A673 (cell line): ENCODE data around the gene BRAT1. TPM values are rescaled to one million over a fixed set of nuclear protein-coding genes. Genes with fewer than 3 reads are reported as not detected.

Experiments
- BruUV-seq: library from RNA; stranded (reverse); fragments of 400-500 nt; replicated peaks from 2 replicates; lab custom pipeline; 2021; lab: Mats Ljungman, UMichigan
- CTCF ChIA-PET: fragments of 300-600 bp; sonication (Branson Sonifier 250); formaldehyde crosslinking; loops from one replicate; lab custom pipeline; 2022; ENCODE audit warnings: antibody characterized with exemption; lab: Charles Lee
- POLR2A ChIA-PET: fragments of 300-600 bp; sonication (Branson Sonifier 250); formaldehyde crosslinking; loops from one replicate; lab custom pipeline; 2022; ENCODE audit warnings: antibody characterized with exemption; ENCODE audit not compliant: low non-redundant PET; lab: Charles Lee
- DNase-seq: peaks from one replicate; pipeline ENCODE4 v3.0.0-alpha.2; 2015; ENCODE audit warnings: low spot score
- H3K27ac ChIP-seq: fragments of 200-600 bp; sonication (generic); 2 replicates; pipeline ENCODE4 v1.5.1; 2016; ENCODE audit warnings: mixed run types, low read depth, mild to moderate bottlenecking, mixed read lengths, antibody characterized with exemption, low read length; ENCODE audit not compliant: poor library complexity, severe bottlenecking
- H3K27me3 ChIP-seq: fragments of 200-600 bp; sonication (generic); replicated peaks from 2 replicates; pipeline ENCODE4 v1.6.1; 2017; ENCODE audit warnings: mixed run types, low read depth, mild to moderate bottlenecking, mixed read lengths, antibody characterized with exemption, low read length; ENCODE audit not compliant: insufficient read depth, poor library complexity
- H3K36me3 ChIP-seq: fragments of 200-600 bp; sonication (generic); 2 replicates; pipeline ENCODE4 v1.6.1; 2016; ENCODE audit warnings: mixed run types, mild to moderate bottlenecking, mixed read lengths, antibody characterized with exemption, low read length; ENCODE audit not compliant: insufficient read depth, poor library complexity, severe bottlenecking
- H3K4me1 ChIP-seq: fragments of 200-600 bp; sonication (generic); 2 replicates; pipeline ENCODE4 v1.6.1; 2017; ENCODE audit warnings: mixed run types, mild to moderate bottlenecking, mixed read lengths, antibody characterized with exemption, low read length; ENCODE audit not compliant: insufficient read depth, poor library complexity, severe bottlenecking
- H3K4me3 ChIP-seq: fragments of 200-600 bp; sonication (generic); 2 replicates; pipeline ENCODE4 v1.5.1; 2016; ENCODE audit warnings: low read depth, mixed run types, mild to moderate bottlenecking, mixed read lengths, low read length; ENCODE audit not compliant: poor library complexity, severe bottlenecking
- H3K9me3 ChIP-seq: fragments of 200-600 bp; sonication (generic); 2 replicates; pipeline ENCODE4 v1.6.1; 2016; ENCODE audit warnings: mixed run types, low read depth, mild to moderate bottlenecking, mixed read lengths, antibody characterized with exemption, low read length; ENCODE audit not compliant: poor library complexity, severe bottlenecking
- EZH2 ChIP-seq: fragments of 200-600 bp; sonication (generic); IDR thresholded peaks from 2 replicates; pipeline ENCODE4 v1.6.1; 2017; ENCODE audit warnings: borderline replicate concordance, low read depth, mild to moderate bottlenecking, mixed read lengths, antibody characterized with exemption, low read length; ENCODE audit not compliant: poor library complexity, severe bottlenecking
- intact Hi-C: fragments of 100-400 bp; cut with micrococcal nuclease; formaldehyde crosslinking; loops from one replicate; pipeline ENCODE4 v1.10.0; 2022; ENCODE audit not compliant: unreplicated experiment
- total RNA-seq: library from RNA; stranded (reverse); gene quantifications from 2 replicates; pipeline ENCODE4 v1.2.3, GENCODE V29; 2021
- TF ChIP-seq, protein P1 (sequence below): fragments of 300-800, 200-600 bp; sonication (generic); conservative IDR thresholded peaks from 2 replicates; pipeline ENCODE4 v1.5.1; 2017; ENCODE audit warnings: low read depth, mild to moderate bottlenecking, antibody characterized with exemption, low read length, moderate library complexity, mixed read lengths

BRAT1 gene
- total RNA-seq, 1 experiment from 2014 or later: 47.9 TPM

DNA sequence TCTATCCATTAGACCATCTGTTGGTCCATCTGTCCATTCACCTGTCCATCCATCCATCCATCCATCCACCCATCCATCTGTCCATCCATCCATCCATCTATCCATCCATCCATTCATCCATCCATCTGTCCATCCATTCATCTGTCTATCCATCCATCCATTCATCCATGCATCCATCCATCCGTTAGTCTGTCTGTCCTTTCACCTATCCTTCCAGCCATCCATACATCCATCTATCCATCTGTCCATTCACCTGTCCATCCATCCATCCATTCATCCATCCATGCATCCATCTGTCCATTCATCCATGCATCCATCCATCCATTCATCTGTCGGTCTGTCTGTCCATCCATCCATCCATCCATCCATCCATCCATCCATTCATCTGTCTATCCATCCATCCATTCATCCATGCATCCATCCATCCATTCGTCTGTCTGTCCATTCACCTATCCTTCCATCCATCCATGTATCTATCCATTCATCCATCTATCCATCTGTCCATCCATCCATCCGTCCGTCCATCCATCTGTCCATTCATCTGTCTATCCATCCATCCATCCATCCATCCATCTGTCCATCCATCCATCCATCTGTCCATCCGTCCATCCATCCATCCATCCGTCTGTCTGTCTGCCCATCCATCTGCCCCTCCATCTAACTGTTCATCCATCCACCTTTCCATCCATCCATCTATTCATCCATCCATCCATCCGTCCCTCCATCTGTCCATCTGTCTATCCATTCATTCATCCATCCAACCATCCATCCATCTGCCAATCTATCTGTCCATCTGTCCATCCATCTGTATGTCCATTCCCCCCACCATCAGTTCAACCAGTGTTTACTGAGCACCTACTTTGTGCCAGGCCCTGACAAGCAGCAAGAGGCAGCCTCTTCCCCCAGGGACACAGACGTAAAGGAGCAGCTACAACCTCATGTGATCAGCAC is 40.6 kb downstream of the BRAT1 start:
- no peaks in the 10 kb centered on the region for H3K9me3 ChIP-seq
- CTCF ChIA-PET: no interaction called here
- POLR2A ChIA-PET: no interaction called here
- H3K4me1 ChIP-seq: peaks cover 19% of the 10 kb centered on the region
- BruUV-seq: no TSS peak
- TF ChIP-seq, protein P1, sequence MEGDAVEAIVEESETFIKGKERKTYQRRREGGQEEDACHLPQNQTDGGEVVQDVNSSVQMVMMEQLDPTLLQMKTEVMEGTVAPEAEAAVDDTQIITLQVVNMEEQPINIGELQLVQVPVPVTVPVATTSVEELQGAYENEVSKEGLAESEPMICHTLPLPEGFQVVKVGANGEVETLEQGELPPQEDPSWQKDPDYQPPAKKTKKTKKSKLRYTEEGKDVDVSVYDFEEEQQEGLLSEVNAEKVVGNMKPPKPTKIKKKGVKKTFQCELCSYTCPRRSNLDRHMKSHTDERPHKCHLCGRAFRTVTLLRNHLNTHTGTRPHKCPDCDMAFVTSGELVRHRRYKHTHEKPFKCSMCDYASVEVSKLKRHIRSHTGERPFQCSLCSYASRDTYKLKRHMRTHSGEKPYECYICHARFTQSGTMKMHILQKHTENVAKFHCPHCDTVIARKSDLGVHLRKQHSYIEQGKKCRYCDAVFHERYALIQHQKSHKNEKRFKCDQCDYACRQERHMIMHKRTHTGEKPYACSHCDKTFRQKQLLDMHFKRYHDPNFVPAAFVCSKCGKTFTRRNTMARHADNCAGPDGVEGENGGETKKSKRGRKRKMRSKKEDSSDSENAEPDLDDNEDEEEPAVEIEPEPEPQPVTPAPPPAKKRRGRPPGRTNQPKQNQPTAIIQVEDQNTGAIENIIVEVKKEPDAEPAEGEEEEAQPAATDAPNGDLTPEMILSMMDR: no peak
- no peak for TF ChIP-seq EZH2
- no peaks in the 10 kb centered on the region for H3K27me3 ChIP-seq
- no peak overlapping the region for H3K4me3 ChIP-seq
- intact Hi-C loops: loop anchor here (5.0 kb wide), 1 partner anchor 43 kb away; the partner anchor contains the start of genes BRAT1 and IQCE
- H3K36me3 ChIP-seq: no peaks in the 10 kb centered on the region
- no peak overlapping the region for H3K27ac ChIP-seq
- no peak for DNase-seq

DNA sequence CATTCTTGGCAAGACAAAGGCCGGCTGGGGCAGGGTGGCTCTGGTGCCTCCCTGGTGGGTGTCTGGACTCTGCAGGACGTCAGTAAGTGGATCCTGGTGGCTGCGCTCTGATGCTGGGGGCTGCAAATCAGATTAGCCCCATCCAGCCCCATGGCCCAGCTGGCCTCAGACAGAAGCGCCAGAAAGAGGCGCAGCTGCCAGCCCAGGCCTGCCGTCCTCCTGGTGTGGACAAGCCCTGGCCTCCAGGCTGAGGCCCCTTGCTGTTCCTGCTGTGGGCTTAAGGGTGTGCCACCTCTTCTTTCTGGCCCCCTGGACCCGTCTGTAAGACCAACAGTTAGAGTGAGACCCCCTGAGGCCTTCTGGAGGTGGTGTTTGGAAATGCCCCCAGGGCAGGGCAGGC is 41.6 kb downstream of the BRAT1 start:
- no peaks in the 10 kb centered on the region for H3K9me3 ChIP-seq
- CTCF ChIA-PET: no interaction called here
- no peaks in the 10 kb centered on the region for H3K27me3 ChIP-seq
- TF ChIP-seq, protein P1: no peak
- no peak for TF ChIP-seq EZH2
- no peak overlapping the region for H3K27ac ChIP-seq
- peaks cover 16% of the 10 kb centered on the region for H3K4me1 ChIP-seq
- no peak for DNase-seq
- no peaks in the 10 kb centered on the region for H3K36me3 ChIP-seq
- no peak overlapping the region for H3K4me3 ChIP-seq
- BruUV-seq: no TSS peak
- POLR2A ChIA-PET: no interaction called here
- intact Hi-C loops: no loop called here

- Histone ChIP-seq H3K4me3 (no peak overlapping the region), H3K27me3 (no peaks in the 10 kb centered on the region), H3K27ac (no peak overlapping the region), H3K36me3 (no peaks in the 10 kb centered on the region), H3K4me1 (peaks cover 6% of the 10 kb centered on the region), H3K9me3 (no peaks in the 10 kb centered on the region)
- no TSS peak for BruUV-seq
- intact Hi-C loops: no loop called here
- no peak for DNase-seq
- ChIA-PET CTCF (no interaction called here), POLR2A (no interaction called here)
- TF ChIP-seq, protein P1: no peak
- no peak for TF ChIP-seq EZH2
Observed at GRCh38 chr7:2512713-2513112, 42.6 kb downstream of the BRAT1 start.
